Right atrium auricular region (tissue), 2 donors: ENCODE data around the gene SNRPD1. TPM values are rescaled to one million over a fixed set of nuclear protein-coding genes. Genes with fewer than 3 reads are reported as not detected.

Experiments
- DNase-seq: peaks from one replicate; pipeline ENCODE4 v3.0.0-alpha.2; 2019; ENCODE audit warnings: low spot score
- H3K27ac ChIP-seq, 2 donors: fragments of 200-600 bp; sonication (generic); 1 replicate in 1 of 2; 2 replicates in 1 of 2; pipeline ENCODE4 v1.5.1; 2016 to 2019
- H3K27me3 ChIP-seq, 2 donors: fragments of 200-600 bp; sonication (generic); one replicate each; pipeline versions ENCODE4 v1.5.1 to v1.6.0; 2017 to 2019
- H3K36me3 ChIP-seq: fragments of 200-600 bp; sonication (generic); one replicate; pipeline ENCODE4 v1.5.1; 2016
- H3K4me1 ChIP-seq, 2 donors: fragments of 200-600 bp; sonication (generic); one replicate each; pipeline versions ENCODE4 v1.5.1 to v1.6.0; 2017 to 2019
- H3K4me3 ChIP-seq, 2 donors: fragments of 200-600 bp; sonication (generic); 1 replicate in 1 of 2; 2 replicates in 1 of 2; pipeline ENCODE4 v1.5.1; 2017 to 2019; ENCODE audit warnings: mild to moderate bottlenecking in 1 of 2, moderate library complexity in 1 of 2
- H3K9me3 ChIP-seq, 2 donors: fragments of 200-600 bp; sonication (generic); one replicate each; pipeline ENCODE4 v1.5.1; 2019
- CTCF ChIP-seq, 2 donors: fragments of 200-600 bp; sonication (generic); IDR thresholded peaks; one replicate each; pipeline ENCODE4 v1.5.1; 2019; ENCODE audit warnings: antibody characterized with exemption in 2 of 2
- total RNA-seq, 2 donors: library from RNA; depleted of rRNA; stranded (reverse); fragments of >200 nt; gene quantifications; one replicate each; pipeline ENCODE4 v1.1.0, GENCODE V29; 2016

SNRPD1 gene
- total RNA-seq, 2 donors from 2014 or later = 3.2 to 4.4 TPM

DNA sequence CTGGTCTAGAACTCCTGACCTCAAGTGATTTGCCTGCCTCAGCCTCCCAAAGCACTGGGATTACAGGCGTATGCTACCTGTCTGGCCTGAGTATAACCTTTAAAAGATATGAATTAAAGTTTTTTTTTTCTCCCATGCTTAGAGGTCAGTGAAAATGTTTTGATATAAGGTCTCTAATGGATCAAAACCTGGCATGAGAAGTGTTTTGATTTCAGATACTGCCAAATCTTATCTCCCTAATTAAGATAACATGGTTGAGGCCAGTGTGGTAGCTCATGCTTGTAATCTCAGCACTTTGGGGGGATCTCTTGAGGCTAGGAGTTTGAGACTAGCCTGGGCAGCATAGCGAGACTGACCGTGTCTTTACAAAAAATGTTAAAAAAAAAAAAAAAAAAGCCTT, 41.2 kb downstream of the SNRPD1 start:
- Histone ChIP-seq H3K4me1 (no peaks in the 10 kb centered on the region), H3K27me3 (no peaks in the 10 kb centered on the region), H3K36me3 (no peaks in the 10 kb centered on the region), H3K27ac (no peak overlapping the region), H3K4me3 (no peak overlapping the region), H3K9me3 (no peaks in the 10 kb centered on the region)
- DNase-seq = no peak
- no peak for TF ChIP-seq CTCF (IDR thresholded peaks at IDR 0.05)

GRCh38 chr18:21656402-21656801, 44.3 kb downstream of the SNRPD1 start:
- H3K4me3 ChIP-seq = no peak overlapping the region
- H3K4me1 ChIP-seq = no peaks in the 10 kb centered on the region
- H3K27ac ChIP-seq = no peak overlapping the region
- TF ChIP-seq CTCF (IDR thresholded peaks at IDR 0.05) = no peak
- H3K36me3 ChIP-seq = no peaks in the 10 kb centered on the region
- H3K27me3 ChIP-seq = no peaks in the 10 kb centered on the region
- H3K9me3 ChIP-seq = no peaks in the 10 kb centered on the region
- no peak for DNase-seq

GRCh38 chr18:21660078-21660477, 48.0 kb downstream of the SNRPD1 start:
- H3K4me1 ChIP-seq = no peaks in the 10 kb centered on the region
- H3K36me3 ChIP-seq = no peaks in the 10 kb centered on the region
- H3K9me3 ChIP-seq = no peaks in the 10 kb centered on the region
- H3K27me3 ChIP-seq = no peaks in the 10 kb centered on the region
- no peak overlapping the region for H3K4me3 ChIP-seq
- no peak for DNase-seq
- H3K27ac ChIP-seq = no peak overlapping the region
- TF ChIP-seq CTCF (IDR thresholded peaks at IDR 0.05) = no peak

GRCh38 chr18:21662581-21662980, 50.5 kb downstream of the SNRPD1 start:
- Histone ChIP-seq H3K27ac (no peak overlapping the region), H3K36me3 (no peaks in the 10 kb centered on the region), H3K4me1 (no peaks in the 10 kb centered on the region), H3K27me3 (no peaks in the 10 kb centered on the region), H3K9me3 (no peaks in the 10 kb centered on the region), H3K4me3 (no peak overlapping the region)
- no peak for DNase-seq
- TF ChIP-seq CTCF (IDR thresholded peaks at IDR 0.05) = no peak

DNA sequence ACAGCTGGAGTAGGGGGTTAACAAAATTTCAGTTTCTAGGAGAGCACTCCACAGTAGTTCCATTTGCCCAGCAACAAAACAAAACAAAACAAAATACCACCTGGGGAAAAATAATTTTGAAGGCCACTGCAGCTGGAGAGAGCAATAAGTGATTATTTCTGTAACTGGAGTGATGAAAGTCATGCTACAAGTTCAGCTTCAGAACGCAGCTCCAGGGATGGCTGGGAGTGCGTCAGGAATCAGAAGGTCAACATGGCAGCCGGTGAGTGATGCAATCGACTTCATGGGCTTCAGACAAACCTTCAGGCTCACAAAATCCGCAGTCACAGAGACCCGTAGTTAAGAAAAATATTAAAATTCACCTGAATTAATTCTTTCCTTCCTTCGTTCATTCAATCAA, 51.5 kb downstream of the SNRPD1 start:
- TF ChIP-seq CTCF (IDR thresholded peaks at IDR 0.05) = no peak
- no peaks in the 10 kb centered on the region for H3K27me3 ChIP-seq
- no peaks in the 10 kb centered on the region for H3K9me3 ChIP-seq
- no peaks in the 10 kb centered on the region for H3K36me3 ChIP-seq
- DNase-seq = no peak
- H3K4me1 ChIP-seq = no peaks in the 10 kb centered on the region
- peak overlapping the region in 1 of 2 donors; percentile 14 for H3K27ac ChIP-seq
- H3K4me3 ChIP-seq = no peak overlapping the region

- Histone ChIP-seq H3K27ac (peak overlapping the region in 1 of 2 donors; percentile 14), H3K9me3 (no peaks in the 10 kb centered on the region), H3K4me1 (no peaks in the 10 kb centered on the region), H3K4me3 (no peak overlapping the region), H3K27me3 (no peaks in the 10 kb centered on the region), H3K36me3 (no peaks in the 10 kb centered on the region)
- no peak for TF ChIP-seq CTCF (IDR thresholded peaks at IDR 0.05)
- no peak for DNase-seq
Measured at GRCh38 chr18:21664069-21664468, 52.0 kb downstream of the SNRPD1 start.
